ENCODE data around the gene PRIM1.

- TF ChIP-seq POLR2A (IDR thresholded peaks at IDR 0.05) = no peak
- TF ChIP-seq CTCF (IDR thresholded peaks at IDR 0.05) = no peak
Observed at GRCh38 chr12:56682323-56682722, 69.8 kb downstream of the PRIM1 start.

All from lower leg skin (tissue), 3 donors.